Breast epithelium (tissue), 4 donors: ENCODE results near the gene CBLN3. TPM values are rescaled to one million over a fixed set of nuclear protein-coding genes. Genes with fewer than 3 reads are reported as not detected.

ENCODE experiments used
- DNase-seq, 2 donors: peaks; one replicate each; pipeline ENCODE4 v3.0.0-alpha.2; 2019; ENCODE audit warnings: low spot score in 2 of 2
- H3K27ac ChIP-seq, 2 donors: fragments of 200-600 bp; sonication (generic) in 1 of 2; one replicate each; pipeline ENCODE4 v1.5.1; 2016 to 2019; ENCODE audit warnings: mild to moderate bottlenecking in 1 of 2
- H3K27me3 ChIP-seq, 2 donors: fragments of 200-600 bp; sonication (generic) in 1 of 2; one replicate each; pipeline versions ENCODE4 v1.5.1 to v1.6.0; 2017 to 2019; ENCODE audit warnings: control low read depth in 1 of 2, mild to moderate bottlenecking in 1 of 2
- H3K36me3 ChIP-seq: fragments of 200-600 bp; one replicate; pipeline ENCODE4 v1.5.1; 2019
- H3K4me1 ChIP-seq, 2 donors: fragments of 200-600 bp; sonication (generic); one replicate each; pipeline ENCODE4 v1.5.1; 2016 to 2019; ENCODE audit warnings: control low read depth in 1 of 2
- H3K4me3 ChIP-seq, 3 donors: fragments of 200-600 bp; sonication (generic); 1 replicate in 2 of 3; 2 replicates in 1 of 3; pipeline ENCODE4 v1.5.1; 2016 to 2019; ENCODE audit warnings: mild to moderate bottlenecking in 3 of 3, moderate library complexity in 2 of 3
- H3K9me3 ChIP-seq, 2 donors: fragments of 200-600 bp; sonication (generic) in 1 of 2; one replicate each; pipeline ENCODE4 v1.5.1; 2016 to 2019; ENCODE audit warnings: control low read depth in 1 of 2
- POLR2A ChIP-seq: fragments of 450-650 bp; IDR thresholded peaks from one replicate; pipeline ENCODE4 v1.6.1; 2016; ENCODE audit warnings: antibody characterized with exemption, mild to moderate bottlenecking, moderate library complexity
- POLR2AphosphoS5 ChIP-seq, 3 donors: sonication (generic); formaldehyde crosslinking; IDR thresholded peaks; one replicate each; pipeline ENCODE4 v1.6.1; 2017; ENCODE audit warnings: antibody characterized with exemption in 3 of 3
- intact Hi-C: fragments of 100-400 bp; cut with DNase I; formaldehyde crosslinking; loops from one replicate; pipeline ENCODE4 v1.15.1; 2023; ENCODE audit warnings: low total_unique reads
- total RNA-seq, 3 donors: library from RNA; depleted of rRNA; stranded (reverse); fragments of >200 nt; gene quantifications; one replicate each; pipeline ENCODE4 v1.1.0, GENCODE V29; 2016
- TF ChIP-seq, protein P1 (sequence below), 3 donors: fragments of 450-650 bp; IDR thresholded peaks; one replicate each; pipeline ENCODE4 v1.5.1; 2016 to 2017; ENCODE audit warnings: antibody characterized with exemption in 3 of 3, mild to moderate bottlenecking in 3 of 3, moderate library complexity in 3 of 3

The CBLN3 gene
- total RNA-seq, 3 donors from 2014 or later, result 1.6 to 3.8 (median 2.3) TPM

DNA sequence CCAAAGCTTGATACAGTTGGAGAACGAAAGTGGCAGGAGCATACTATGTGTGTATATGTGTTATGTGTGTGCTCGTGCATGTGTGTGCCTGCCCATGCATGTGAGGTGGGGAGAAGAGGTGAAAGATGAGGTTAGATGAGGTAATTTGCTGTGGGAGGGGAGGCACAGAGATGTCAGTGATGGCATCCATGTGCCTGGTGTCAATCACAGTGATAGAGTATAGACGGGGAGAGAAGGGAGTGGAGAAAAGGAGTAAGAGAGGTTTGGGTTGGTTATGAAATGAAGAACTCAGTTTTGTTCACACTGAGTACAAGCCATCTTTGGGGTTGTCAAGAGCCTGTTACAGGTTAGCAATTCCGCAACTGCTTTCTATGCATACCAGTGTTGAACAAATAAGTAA, 45.3 kb downstream of the CBLN3 start:
- intact Hi-C loops, result no loop called here
- Histone ChIP-seq H3K36me3 (no peaks in the 10 kb centered on the region), H3K9me3 (no peaks in the 10 kb centered on the region), H3K4me1 (no peaks in the 10 kb centered on the region), H3K27ac (no peak overlapping the region), H3K27me3 (no peaks in the 10 kb centered on the region), H3K4me3 (no peak overlapping the region)
- TF ChIP-seq POLR2AphosphoS5 (IDR thresholded peaks at IDR 0.05), result no peak
- TF ChIP-seq, protein P1, sequence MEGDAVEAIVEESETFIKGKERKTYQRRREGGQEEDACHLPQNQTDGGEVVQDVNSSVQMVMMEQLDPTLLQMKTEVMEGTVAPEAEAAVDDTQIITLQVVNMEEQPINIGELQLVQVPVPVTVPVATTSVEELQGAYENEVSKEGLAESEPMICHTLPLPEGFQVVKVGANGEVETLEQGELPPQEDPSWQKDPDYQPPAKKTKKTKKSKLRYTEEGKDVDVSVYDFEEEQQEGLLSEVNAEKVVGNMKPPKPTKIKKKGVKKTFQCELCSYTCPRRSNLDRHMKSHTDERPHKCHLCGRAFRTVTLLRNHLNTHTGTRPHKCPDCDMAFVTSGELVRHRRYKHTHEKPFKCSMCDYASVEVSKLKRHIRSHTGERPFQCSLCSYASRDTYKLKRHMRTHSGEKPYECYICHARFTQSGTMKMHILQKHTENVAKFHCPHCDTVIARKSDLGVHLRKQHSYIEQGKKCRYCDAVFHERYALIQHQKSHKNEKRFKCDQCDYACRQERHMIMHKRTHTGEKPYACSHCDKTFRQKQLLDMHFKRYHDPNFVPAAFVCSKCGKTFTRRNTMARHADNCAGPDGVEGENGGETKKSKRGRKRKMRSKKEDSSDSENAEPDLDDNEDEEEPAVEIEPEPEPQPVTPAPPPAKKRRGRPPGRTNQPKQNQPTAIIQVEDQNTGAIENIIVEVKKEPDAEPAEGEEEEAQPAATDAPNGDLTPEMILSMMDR (IDR thresholded peaks at IDR 0.05), result no peak
- no peak for TF ChIP-seq POLR2A
- DNase-seq, result no peak

DNA sequence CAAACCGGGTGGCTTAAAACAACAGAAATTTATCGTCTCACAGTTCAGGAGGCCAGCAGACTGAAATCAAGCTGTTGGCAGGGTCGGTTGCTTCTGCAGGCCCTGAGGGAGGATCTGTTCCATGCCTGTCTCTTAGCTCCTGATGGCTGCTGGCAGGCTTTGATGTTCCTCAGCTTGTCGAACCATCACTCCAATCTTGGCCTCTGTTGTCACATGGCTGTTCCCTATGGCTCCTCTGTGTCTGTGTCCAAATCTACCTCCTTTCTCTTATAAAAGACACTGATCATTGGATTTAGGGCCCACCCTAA, 47.5 kb downstream of the CBLN3 start:
- intact Hi-C loops, result no loop called here
- no peaks in the 10 kb centered on the region for H3K27me3 ChIP-seq
- H3K4me3 ChIP-seq, result no peak overlapping the region
- H3K4me1 ChIP-seq, result no peaks in the 10 kb centered on the region
- H3K36me3 ChIP-seq, result no peaks in the 10 kb centered on the region
- peak overlapping the region in 1 of 2 donors; percentile 3 for H3K27ac ChIP-seq
- TF ChIP-seq POLR2A (no peak), POLR2AphosphoS5 (IDR thresholded peaks at IDR 0.05) (no peak)
- TF ChIP-seq, protein P1 (IDR thresholded peaks at IDR 0.05), result no peak
- DNase-seq, result no peak
- no peaks in the 10 kb centered on the region for H3K9me3 ChIP-seq

DNA sequence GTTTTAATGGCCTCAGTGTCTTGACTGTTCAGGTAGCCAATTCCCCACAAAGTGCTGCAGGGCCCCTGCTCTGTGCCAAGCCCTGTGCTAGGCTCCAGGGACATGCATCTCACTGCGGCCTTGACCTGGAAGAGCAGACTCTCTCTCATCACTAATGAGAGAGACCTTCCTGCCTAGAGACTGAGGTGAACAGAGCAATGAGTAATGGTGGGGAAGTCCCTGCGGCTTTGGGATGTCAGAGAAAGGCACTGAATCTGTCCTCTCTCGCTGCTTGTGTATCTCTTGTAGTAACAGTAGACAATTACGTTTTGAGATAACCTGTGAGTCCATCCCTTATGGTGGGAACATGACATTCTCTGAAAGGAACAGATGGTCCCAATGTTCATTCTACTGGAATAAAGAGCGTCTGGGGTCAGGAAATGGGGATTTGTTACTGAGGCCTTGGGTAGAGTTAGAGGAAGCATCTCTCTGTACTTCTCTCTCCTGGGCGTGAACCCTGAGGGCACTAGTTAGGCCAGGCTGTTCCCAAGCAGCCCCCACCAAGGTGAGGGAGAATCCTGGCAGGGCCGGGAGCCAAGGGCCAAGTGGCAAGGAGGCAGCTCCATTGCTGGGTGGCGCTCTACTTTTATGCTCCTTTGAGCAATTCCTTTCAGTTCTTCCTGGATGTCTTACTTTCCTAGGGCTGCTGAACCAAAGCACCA, 48.0 kb downstream of the CBLN3 start:
- Histone ChIP-seq H3K4me1 (no peaks in the 10 kb centered on the region), H3K27me3 (no peaks in the 10 kb centered on the region), H3K4me3 (no peak overlapping the region), H3K27ac (peak overlapping the region in 1 of 2 donors; percentile 3), H3K36me3 (no peaks in the 10 kb centered on the region), H3K9me3 (no peaks in the 10 kb centered on the region)
- intact Hi-C loops, result no loop called here
- DNase-seq, result no peak
- TF ChIP-seq, protein P1 (IDR thresholded peaks at IDR 0.05), result no peak
- TF ChIP-seq POLR2A, result no peak
- no peak for TF ChIP-seq POLR2AphosphoS5 (IDR thresholded peaks at IDR 0.05)

DNA sequence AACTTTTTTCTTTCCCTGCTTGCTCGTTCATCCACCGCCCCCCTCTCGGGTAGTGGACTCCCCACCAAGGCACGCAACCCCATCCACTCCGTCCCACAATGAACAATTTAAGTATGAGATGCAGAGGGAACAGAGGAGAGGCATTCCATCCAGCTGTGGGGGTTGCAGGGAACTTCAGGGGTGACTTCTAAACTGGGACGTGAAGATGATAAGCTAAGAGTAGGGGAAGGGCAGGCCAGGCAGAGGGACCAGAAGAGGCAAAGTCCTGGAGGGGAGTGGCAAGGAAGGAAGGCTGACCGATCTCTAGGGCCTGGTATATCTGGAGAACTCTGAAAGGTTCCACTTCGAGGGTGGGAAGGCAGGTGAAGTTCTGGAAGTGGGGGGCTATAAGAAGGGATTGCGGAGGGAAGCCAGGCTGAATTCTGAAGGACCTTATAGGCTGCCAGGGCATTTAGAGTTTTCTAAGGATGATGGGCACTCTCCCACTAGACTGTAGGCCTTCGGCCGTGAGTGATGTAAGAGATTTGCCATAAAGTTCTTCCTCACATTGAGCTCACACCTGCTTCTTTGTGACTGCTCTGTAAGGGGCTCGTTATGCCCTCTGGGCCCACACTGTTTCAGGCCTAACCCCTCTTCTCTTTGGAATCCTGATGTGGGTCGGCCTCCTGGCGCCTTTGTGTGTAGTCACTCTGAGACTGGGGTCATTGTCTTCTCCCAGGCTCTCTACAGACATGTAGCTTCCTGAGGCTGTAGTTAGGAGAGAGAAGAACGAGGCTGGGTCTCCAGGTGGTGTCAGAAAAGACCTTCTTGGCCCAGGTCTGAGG, 49.3 kb downstream of the CBLN3 start:
- H3K27ac ChIP-seq, result no peak overlapping the region
- H3K4me1 ChIP-seq, result no peaks in the 10 kb centered on the region
- no peak overlapping the region for H3K4me3 ChIP-seq
- no peaks in the 10 kb centered on the region for H3K27me3 ChIP-seq
- TF ChIP-seq, protein P1 (IDR thresholded peaks at IDR 0.05), result no peak
- TF ChIP-seq POLR2AphosphoS5 (IDR thresholded peaks at IDR 0.05) (no peak), POLR2A (no peak)
- intact Hi-C loops, result no loop called here
- H3K36me3 ChIP-seq, result no peaks in the 10 kb centered on the region
- no peaks in the 10 kb centered on the region for H3K9me3 ChIP-seq
- no peak for DNase-seq
